ENCODE results near the gene CIRBP. TPM values are rescaled to one million over a fixed set of nuclear protein-coding genes. Genes with fewer than 3 reads are reported as not detected.
A peak's percentile ranks its signal among the peaks of the same experiment; 100 is the strongest.

CIRBP gene
- total and polyA plus RNA-seq, 2 donors (not counting 1 experiment from before 2014, with no cell fraction given) = 643 to 1,164 TPM

DNA sequence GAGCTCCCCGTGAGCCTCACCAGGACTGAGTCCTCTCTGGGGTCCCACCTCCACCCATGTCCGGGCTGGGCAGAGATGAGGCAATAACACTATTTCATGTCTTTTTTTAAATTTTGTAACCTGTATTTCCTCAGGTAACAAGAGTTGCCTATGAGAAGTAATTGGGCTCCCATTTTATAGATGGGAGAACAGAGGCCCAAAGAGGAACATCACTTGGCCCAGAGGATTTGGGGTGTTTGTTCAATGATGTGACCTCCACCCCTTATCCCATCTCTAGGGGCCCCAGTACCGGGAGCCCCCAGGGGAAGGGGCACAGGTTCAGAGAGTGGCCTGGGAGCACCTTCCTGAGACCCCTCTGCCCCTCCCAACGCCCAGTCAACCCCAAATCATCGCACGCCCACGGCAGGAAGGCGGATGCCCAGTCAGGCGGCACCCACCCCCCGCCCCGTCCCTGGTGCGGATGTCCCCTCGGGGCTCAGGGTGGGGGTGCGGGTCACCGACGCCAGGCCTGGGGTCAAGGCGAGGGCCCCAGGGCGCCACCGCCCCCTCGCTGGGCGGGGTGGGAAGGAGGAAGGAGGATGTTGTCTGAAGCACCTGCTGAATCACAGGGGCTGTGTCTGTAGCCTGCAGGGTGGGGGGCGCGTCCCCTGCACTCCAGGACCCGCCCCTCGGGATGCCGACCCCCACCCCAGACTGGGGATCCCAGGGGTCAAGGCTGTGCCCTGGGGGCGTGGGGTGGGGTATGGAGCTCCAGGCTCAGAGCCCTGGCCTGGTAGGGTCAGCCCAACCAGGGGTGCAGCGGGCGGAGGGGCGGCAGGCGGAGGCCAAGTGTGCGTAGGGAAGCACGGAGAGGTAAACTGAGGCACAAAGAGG lies 9.0 kb upstream of the CIRBP start:
- Histone ChIP-seq H2AFZ (ENCODE audit: insufficient read depth, low read depth, low read length, poor library complexity, severe bottlenecking) (no peak overlapping the region), H3K9ac (ENCODE audit: low read length) (peak overlapping the region; percentile 98), H3K9me3 (ENCODE audit: control extremely low read depth in 1 of 3, control insufficient read depth in 2 of 3, insufficient read depth in 1 of 3, low read length in 2 of 3) (no peaks in the 10 kb centered on the region), H4K20me1 (ENCODE audit: control insufficient read depth, insufficient read depth, low read length, poor library complexity, severe bottlenecking) (peaks cover 20% of the 10 kb centered on the region), H3K79me2 (ENCODE audit: control insufficient read depth, insufficient read depth, low read length) (peaks cover 41% of the 10 kb centered on the region), H3K27me3 (replicated peaks in 1 of 4; ENCODE audit: control extremely low read depth in 1 of 4, control insufficient read depth in 3 of 4, insufficient read depth in 4 of 4, low read length in 3 of 4) (no peaks in the 10 kb centered on the region), H3K4me1 (ENCODE audit: control insufficient read depth in 2 of 2, insufficient read depth in 2 of 2, low read length in 2 of 2) (peaks cover 69 to 91% of the 10 kb centered on the region in 2 donors), H3K36me3 (replicated peaks in 1 of 2; ENCODE audit: control extremely low read depth in 1 of 2, control insufficient read depth in 1 of 2, extremely low read depth in 1 of 2, insufficient read depth in 2 of 2, low read length in 1 of 2) (peaks cover 0 to 27% of the 10 kb centered on the region in 2 experiments), H3K4me3 (ENCODE audit: control extremely low read depth in 1 of 5, extremely low read depth in 1 of 5, insufficient read depth in 1 of 5, low read depth in 2 of 5, low read length in 4 of 5) (peak overlapping the region in 4 of 5 experiments; percentile 54 to 81 (median 70)), H3K4me2 (replicated peaks; ENCODE audit: low read depth, low read length, poor library complexity, severe bottlenecking) (peak overlapping the region; percentile 99), H3K27ac (ENCODE audit: low read length in 2 of 2) (peak overlapping the region; percentile 99 to 100)
- H3K4me3 Mint-ChIP-seq = peak overlapping the region; percentile 97
- H3K27me3 Mint-ChIP-seq = no peaks in the 10 kb centered on the region
- DNase-seq = peak; percentile 86
- peak overlapping the region; percentile 99 for H3K27ac Mint-ChIP-seq
- ChIA-PET CTCF (interaction anchor here (1.1 to 10.0 kb wide), 3 partner anchors 9 to 16 kb away, joined by 3 to 658 read pairs (median 18); partner anchors contain the start of genes ATP5F1D and CIRBP), POLR2A (interaction anchor here (0.5 to 11.0 kb wide), 7 partner anchors 5 to 999 kb away, joined by 3 to 402 read pairs (median 5); partner anchors contain the start of genes ATP5F1D, CIRBP, FAM174C and WDR18)
- ATAC-seq (ENCODE audit: low read depth) = peak; percentile 4
- intact Hi-C loops (cut with micrococcal nuclease) = loop anchor here (1.0 to 5.0 kb wide), 2 partner anchors 9 to 353 kb away; partner anchors contain the start of gene CIRBP
- H3K9me3 Mint-ChIP-seq (ENCODE audit: insufficient read depth) = no peaks in the 10 kb centered on the region
- no peak for TF ChIP-seq EZH2 (IDR thresholded peaks at IDR 0.05; ENCODE audit: borderline replicate concordance, insufficient read depth, low read depth, low read length, poor library complexity, severe bottlenecking)
- TF ChIP-seq, protein P1, sequence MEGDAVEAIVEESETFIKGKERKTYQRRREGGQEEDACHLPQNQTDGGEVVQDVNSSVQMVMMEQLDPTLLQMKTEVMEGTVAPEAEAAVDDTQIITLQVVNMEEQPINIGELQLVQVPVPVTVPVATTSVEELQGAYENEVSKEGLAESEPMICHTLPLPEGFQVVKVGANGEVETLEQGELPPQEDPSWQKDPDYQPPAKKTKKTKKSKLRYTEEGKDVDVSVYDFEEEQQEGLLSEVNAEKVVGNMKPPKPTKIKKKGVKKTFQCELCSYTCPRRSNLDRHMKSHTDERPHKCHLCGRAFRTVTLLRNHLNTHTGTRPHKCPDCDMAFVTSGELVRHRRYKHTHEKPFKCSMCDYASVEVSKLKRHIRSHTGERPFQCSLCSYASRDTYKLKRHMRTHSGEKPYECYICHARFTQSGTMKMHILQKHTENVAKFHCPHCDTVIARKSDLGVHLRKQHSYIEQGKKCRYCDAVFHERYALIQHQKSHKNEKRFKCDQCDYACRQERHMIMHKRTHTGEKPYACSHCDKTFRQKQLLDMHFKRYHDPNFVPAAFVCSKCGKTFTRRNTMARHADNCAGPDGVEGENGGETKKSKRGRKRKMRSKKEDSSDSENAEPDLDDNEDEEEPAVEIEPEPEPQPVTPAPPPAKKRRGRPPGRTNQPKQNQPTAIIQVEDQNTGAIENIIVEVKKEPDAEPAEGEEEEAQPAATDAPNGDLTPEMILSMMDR (IDR thresholded peaks at IDR 0.05) = no peak
- WGBS (ENCODE audit: insufficient coverage) = 5% methylated on average over 21 of the region's 33 CpGs
- peaks cover 78% of the 10 kb centered on the region for H3K4me1 Mint-ChIP-seq
